Heart left ventricle (tissue), 13 donors: Measurements from ENCODE around the gene PUS1.

Experiments
- POLR2A ChIP-seq, 2 donors: fragments of 450-650 bp; IDR thresholded peaks; one replicate each; pipeline ENCODE4 v1.6.1; 2017; ENCODE audit warnings: antibody characterized with exemption in 2 of 2, mild to moderate bottlenecking in 2 of 2, moderate library complexity in 2 of 2
- TF ChIP-seq, protein P1 (sequence below), 12 donors: fragments of 200-600 bp; sonication (generic) in 4 of 12; IDR thresholded peaks; one replicate each; pipeline versions ENCODE4 v1.5.0 to v1.8.0; 2018 to 2022; ENCODE audit warnings: antibody characterized with exemption in 12 of 12, mild to moderate bottlenecking in 5 of 12
- donor health status: ischemic (EF 13 %, LVEDD 7.1; RV severe dilation, severe dysfunction).
- donor health status: DM: no; HTN: yes; CAD: no.
- donor health status: DM: no; HTN: no; CAD: no.
- donor health status: ischemic (EF 25% LVEDD 6.9; RV normal size, moderate dysfunction).
- donor health status: ischemic (EF 25% LVEDD 5.7; RV mildly dilated, moderate dysfunction).
- donor health status: ischemic (EF 35%, LVEDD 5.7; RV mildly dilated, moderate dysfunction).
- donor health status: nonischemic (EF 11% LVEDD 7.7; RV severe dilation, severe dysfunction).
- donor health status: DM: yes; HTN: yes; CAD: no.
- donor health status: PGD.
- donor health status: ischemic (EF 29% LVEDD 5.4; RV normal size, mild dysfunction).
- donor health status: nonischemic (EF 23%, LVEDD 6.1; RV moderate dilation, normal function).

- TF ChIP-seq, protein P1, sequence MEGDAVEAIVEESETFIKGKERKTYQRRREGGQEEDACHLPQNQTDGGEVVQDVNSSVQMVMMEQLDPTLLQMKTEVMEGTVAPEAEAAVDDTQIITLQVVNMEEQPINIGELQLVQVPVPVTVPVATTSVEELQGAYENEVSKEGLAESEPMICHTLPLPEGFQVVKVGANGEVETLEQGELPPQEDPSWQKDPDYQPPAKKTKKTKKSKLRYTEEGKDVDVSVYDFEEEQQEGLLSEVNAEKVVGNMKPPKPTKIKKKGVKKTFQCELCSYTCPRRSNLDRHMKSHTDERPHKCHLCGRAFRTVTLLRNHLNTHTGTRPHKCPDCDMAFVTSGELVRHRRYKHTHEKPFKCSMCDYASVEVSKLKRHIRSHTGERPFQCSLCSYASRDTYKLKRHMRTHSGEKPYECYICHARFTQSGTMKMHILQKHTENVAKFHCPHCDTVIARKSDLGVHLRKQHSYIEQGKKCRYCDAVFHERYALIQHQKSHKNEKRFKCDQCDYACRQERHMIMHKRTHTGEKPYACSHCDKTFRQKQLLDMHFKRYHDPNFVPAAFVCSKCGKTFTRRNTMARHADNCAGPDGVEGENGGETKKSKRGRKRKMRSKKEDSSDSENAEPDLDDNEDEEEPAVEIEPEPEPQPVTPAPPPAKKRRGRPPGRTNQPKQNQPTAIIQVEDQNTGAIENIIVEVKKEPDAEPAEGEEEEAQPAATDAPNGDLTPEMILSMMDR (IDR thresholded peaks at IDR 0.05) = no peak
- no peak for TF ChIP-seq POLR2A (IDR thresholded peaks at IDR 0.05)
Measured at GRCh38 chr12:131933387-131933786, 4.3 kb downstream of the PUS1 start.
